ENCODE results near the gene DLK2.
"Not testable (repeated sequence)": the region's sequence is repeated elsewhere in the genome, so short reads cannot be mapped to it uniquely, and the experiment has no call there.

Gene DLK2

GRCh38 chr6:43481591-43482236, 26.4 kb upstream of the DLK2 start:
- DNase-seq (ENCODE audit: low spot score) = peak; percentile 17

GRCh38 chr6:43481075-43481474, 25.7 kb upstream of the DLK2 start:
- DNase-seq (ENCODE audit: low spot score) = peak; percentile 30

- DNase-seq (ENCODE audit: low spot score) = no peak
These were observed 22.6 kb upstream of the DLK2 start for GRCh38 chr6:43478008-43478372.

DNA sequence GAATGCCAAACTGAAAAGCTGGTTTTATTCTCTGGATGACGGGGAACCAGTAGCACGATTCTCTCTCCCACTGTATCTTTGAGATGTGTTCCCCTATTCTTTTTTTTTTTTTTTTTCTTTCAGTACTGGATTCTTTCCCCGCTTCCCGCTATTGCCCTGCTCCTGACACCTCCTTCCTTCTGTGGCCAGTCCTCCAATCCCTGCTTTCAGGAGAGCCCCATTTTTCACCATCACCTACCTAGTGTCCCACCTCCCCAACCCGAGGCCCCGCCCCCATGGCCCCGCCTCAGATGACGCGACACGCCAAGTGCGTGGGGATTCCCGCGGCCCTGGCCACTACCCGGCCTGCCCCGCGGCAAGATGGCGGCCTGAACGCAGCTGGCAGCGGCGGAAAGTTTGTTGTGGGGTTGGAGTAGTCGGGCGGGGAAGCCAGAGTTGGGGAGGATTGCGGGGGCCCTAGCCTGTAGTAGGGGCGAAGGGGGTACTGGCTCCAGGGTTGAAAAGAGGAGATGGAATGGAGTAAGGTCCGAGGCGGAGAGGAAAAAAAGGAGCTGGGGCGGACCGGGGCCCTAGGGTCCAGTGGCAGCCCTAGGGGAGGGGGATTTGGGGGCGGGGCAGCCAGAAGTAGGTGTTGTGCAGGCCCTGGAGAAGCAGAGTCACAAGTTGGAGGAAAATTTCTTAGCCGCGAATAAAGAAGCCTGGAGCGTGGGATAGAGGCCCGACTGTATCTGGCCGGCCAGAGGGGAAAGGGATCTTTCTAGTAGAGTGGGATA, 22.1 kb upstream of the DLK2 start, which contains the start of gene TJAP1:
TJAP1 (plus strand) TSS at position 336 of the 773 bp plus-strand sequence. CDS start 21,432 bp downstream, outside the sequence.
- DNase-seq (ENCODE audit: low spot score) = peak; percentile 95

DNA sequence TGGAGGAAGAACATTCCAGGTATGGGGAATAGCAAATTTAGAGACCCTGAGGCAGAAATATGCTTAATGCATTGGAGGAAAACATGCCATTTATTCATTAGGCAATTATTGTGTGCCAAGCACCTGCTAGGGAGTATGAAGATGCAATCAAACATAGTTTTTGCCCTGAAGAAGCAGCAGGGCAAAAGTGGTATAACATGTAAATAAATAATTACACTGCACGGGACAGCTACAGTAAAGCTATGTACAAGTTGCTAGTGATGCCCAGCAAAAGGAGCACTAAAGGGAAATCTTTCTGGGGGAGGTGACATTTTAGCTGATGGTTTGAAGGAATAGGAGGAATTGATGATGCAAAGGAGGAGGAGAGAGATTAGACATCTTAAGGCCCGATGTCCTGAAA, 21.4 kb upstream of the DLK2 start:
- no peak for DNase-seq (ENCODE audit: low spot score)

DNA sequence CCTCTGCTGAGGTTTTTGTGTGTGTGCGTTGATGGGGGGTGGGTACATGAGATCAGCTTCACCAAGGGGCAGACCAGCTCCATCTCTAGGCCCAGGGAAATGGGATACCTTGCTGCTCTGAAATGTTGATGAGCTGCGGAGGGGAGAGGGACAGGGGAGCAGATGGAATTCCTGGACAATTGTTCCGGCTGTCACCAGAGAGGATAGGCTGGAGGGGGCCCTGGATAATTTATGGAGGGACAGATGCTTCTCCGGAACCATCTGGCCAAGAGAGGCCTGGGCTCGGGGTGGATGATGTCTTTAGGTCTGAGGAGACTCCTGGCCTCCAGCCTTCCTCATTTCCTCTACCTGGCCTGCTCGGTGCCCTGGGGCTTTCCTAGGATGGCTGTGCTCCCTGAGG, 20.2 kb upstream of the DLK2 start:
- DNase-seq (ENCODE audit: low spot score) = no peak

DNA sequence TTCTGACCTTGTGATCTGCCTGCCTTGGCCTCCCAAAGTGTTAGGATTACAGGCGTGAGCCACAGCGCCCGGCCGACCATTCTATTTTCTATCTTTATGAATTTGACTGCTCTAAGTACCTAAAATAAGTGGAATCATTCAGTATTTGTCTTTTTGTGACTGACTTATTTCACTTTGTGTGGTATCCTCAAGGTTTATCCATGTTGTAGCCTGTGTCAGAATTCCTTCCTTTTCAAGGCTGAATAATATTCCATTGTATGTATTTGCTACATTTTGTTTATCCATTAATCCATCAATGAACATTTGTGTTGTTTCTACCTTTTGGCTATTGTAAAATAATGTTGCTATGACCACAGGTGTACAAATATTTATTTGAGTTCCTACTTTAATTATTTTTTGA, 17.2 kb upstream of the DLK2 start:
- DNase-seq (ENCODE audit: low spot score) = no peak

DNA sequence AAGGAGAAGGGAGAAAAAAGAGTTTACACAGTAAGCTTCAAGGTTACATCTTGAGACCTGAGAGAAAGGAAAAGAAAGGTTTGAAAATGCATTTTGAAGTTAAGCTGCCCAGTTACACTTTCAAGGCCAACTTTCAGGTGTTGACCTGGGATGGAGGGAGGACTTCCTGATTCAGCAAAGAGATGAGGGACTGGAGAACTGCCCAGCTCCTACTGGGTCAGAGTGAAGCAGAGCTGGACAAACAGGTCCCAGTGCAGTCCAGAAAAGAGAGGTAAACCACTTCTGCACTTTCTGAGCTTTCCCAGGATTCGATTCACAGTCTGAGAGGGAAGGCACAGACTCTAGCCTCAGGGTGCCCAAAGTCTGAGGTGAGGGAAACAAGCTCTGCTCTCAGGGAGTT, 16.1 kb upstream of the DLK2 start:
- no peak for DNase-seq (ENCODE audit: low spot score)

DNA sequence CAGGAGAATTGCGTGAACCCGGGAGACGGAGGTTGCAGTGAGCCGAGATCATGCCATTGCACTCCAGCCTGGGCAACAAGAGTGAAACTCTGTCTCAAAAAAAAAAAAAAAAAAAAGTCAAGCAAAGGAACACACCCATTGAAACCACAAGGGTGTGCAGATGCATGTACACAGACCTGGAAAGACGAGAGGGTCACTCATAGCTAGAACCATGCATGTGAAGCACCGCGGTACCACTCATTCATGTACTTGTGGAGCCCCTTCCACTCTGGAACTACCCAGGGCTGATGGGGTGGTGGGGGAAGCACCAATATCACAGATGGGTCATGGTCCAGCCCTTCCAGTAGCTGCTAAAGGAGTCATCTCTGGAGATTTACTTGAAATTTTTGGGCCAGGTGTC, 14.6 kb upstream of the DLK2 start:
- no peak for DNase-seq (ENCODE audit: low spot score)

GRCh38 chr6:43468748-43469681, 13.7 kb upstream of the DLK2 start:
- DNase-seq (ENCODE audit: low spot score) = no peak

GRCh38 chr6:43468240-43468639, 12.9 kb upstream of the DLK2 start:
- DNase-seq (ENCODE audit: low spot score) = no peak

DNA sequence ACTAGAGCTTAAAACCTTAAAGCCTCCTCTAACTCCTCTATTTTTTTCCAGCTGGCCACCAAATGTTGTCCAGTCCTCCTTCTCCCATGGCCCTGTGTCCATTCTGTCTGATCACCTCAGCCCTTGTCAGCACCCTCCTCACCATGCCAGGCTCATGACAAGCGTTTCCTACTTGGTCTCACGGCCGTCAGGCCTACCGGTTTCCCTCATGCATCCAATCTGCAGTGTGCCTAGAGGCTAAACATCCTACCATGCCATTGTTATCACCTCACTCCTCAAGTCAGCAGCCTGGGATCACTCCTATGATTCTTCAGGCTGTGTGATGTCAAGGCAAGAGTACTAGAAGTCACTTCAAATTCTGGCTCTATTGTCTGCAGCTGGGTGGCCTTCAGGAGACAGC, 12.4 kb upstream of the DLK2 start:
- no peak for DNase-seq (ENCODE audit: low spot score)

GRCh38 chr6:43467265-43467664, 11.9 kb upstream of the DLK2 start:
- not testable (repeated sequence) for DNase-seq (ENCODE audit: low spot score)

DNA sequence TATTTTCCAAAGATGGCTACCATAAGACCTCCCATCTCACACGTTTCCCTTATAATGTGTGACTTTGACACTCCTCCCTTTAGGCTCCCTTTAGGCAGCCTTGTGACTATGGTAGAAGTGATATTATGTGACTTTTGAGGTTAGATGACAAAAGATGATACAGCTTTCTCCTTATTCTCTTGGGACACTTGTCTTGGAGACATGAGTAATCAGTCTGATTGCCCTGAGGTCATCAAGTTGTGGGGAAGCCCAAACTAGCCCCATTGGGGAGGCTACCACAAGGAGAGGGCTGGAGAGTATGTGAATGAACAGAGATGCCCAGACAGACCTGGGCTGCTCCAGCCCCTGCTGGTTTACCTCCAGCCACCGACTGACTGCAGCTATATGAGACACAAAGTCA, 10.6 kb upstream of the DLK2 start:
- no peak for DNase-seq (ENCODE audit: low spot score)

DNA sequence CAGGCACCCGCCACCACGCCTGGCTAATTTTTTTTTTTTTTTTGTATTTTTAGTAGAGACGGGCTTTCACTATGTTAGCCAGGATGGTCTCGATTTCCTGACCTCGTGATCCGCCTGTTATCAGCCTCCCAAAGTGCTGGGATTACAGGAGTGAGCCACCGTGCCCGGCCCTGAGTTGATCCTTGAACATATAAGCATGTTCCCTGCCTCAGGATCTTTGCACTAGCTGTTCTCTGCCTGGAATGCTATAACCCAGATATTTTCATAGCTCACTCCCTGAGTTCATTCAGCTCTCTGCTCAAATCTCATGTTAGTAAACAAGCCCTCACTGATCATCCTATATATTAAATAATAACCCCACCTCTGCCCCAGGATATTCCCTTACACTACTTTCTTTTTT, 9.0 kb upstream of the DLK2 start:
- DNase-seq (ENCODE audit: low spot score) = no peak

- no peak for DNase-seq (ENCODE audit: low spot score)
These were observed 6.6 kb upstream of the DLK2 start for GRCh38 chr6:43461936-43462335.

- DNase-seq (ENCODE audit: low spot score) = no peak
These were observed 4.7 kb upstream of the DLK2 start for GRCh38 chr6:43460032-43460431.

DNA sequence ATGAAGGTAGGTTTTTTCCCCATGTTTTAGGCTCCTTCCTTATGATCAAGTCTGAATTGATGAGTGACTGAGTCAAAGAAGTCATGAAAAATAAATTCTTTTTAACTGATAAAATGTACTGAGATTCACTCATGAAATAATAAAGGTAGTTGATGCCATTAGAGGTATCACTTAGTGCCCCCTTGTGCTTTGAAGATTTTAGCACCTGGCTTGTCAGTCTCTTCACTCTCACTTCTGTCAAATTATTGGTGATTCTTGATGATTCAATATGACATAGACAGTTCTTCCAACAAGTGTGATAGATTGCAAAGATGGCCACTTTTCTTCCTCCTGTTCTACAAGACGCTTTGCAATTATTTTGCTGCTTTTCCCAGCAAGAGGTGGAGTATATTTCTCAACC, 4.2 kb upstream of the DLK2 start:
- DNase-seq (ENCODE audit: low spot score) = no peak

- not testable (repeated sequence) for DNase-seq (ENCODE audit: low spot score)
These were observed 2.8 kb upstream of the DLK2 start for GRCh38 chr6:43458154-43458553.

- no peak for DNase-seq (ENCODE audit: low spot score)
These were observed 2.3 kb upstream of the DLK2 start for GRCh38 chr6:43457643-43458042.

GRCh38 chr6:43454696-43455530, 435 bp downstream of the DLK2 start:
- DNase-seq (ENCODE audit: low spot score) = no peak

- peak; percentile 63 for DNase-seq (ENCODE audit: low spot score)
These were observed 1.1 kb downstream of the DLK2 start for GRCh38 chr6:43454290-43454695.
